Activated T-cell treated with anti-CD3 and anti-CD28 coated beads, Interleukin-2, amount 50 U/mL, for 72 hours (primary cell): ENCODE data around the gene OR5AC2. TPM values are rescaled to one million over a fixed set of nuclear protein-coding genes. Genes with fewer than 3 reads are reported as not detected.

Experiments used
- ATAC-seq, 2 donors: fragments of 150-1000 bp; cut with Tn5 transposase; replicated peaks in 1 of 2; 2 replicates each; pipeline ENCODE4 v1.10.0; 2021; ENCODE audit warnings: moderate library complexity in 2 of 2, mild to moderate bottlenecking in 1 of 2
- DNase-seq, 2 donors: peaks; one replicate each; pipeline ENCODE4 v3.0.0; 2021 to 2022; ENCODE audit warnings: mixed read lengths in 1 of 2
- H3K27ac Mint-ChIP-seq: one replicate; pipeline ENCODE4 v1.8.0; 2022; ENCODE audit warnings: mild to moderate bottlenecking, moderate library complexity, mixed read lengths
- H3K27me3 Mint-ChIP-seq: one replicate; pipeline ENCODE4 v1.8.0; 2022; ENCODE audit warnings: low read depth, mixed read lengths
- H3K36me3 Mint-ChIP-seq, 2 donors: one replicate each; pipeline ENCODE4 v1.8.0; 2022; ENCODE audit warnings: mixed read lengths in 2 of 2, mild to moderate bottlenecking in 1 of 2; ENCODE audit not compliant: insufficient read depth in 2 of 2
- H3K4me1 Mint-ChIP-seq: one replicate; pipeline ENCODE4 v1.8.0; 2022; ENCODE audit warnings: low read depth, mixed read lengths
- H3K4me3 Mint-ChIP-seq, 2 donors: one replicate each; pipeline ENCODE4 v1.8.0; 2022; ENCODE audit warnings: mild to moderate bottlenecking in 2 of 2, mixed read lengths in 2 of 2, moderate library complexity in 2 of 2
- H3K9me3 Mint-ChIP-seq, 2 donors: one replicate each; pipeline ENCODE4 v1.8.0; 2022; ENCODE audit warnings: mixed read lengths in 2 of 2
- total RNA-seq, 2 donors: library from RNA; stranded (reverse); gene quantifications; one replicate each; pipeline ENCODE4 v1.2.3, GENCODE V29; 2022

Gene OR5AC2
- not detected for total RNA-seq

- H3K36me3 Mint-ChIP-seq: no peaks in the 10 kb centered on the region
- H3K4me1 Mint-ChIP-seq: no peaks in the 10 kb centered on the region
- no peak within 1 kb of the TSS for H3K4me3 Mint-ChIP-seq
- H3K27ac Mint-ChIP-seq: no peak within 1 kb of the TSS
- DNase-seq (no peak), ATAC-seq (no peak)
- peaks cover 0 to 2% of the 10 kb centered on the region in 2 donors for H3K9me3 Mint-ChIP-seq
- no peaks in the 10 kb centered on the region for H3K27me3 Mint-ChIP-seq
Measured at GRCh38 chr3:98086873-98087272, at the start of gene OR5AC2. Gene OR5AC2, plus strand, starts transcription at chr3:98087173. Its CDS starts 0 bp downstream, at chr3:98087173.

GRCh38 chr3:98038286-98038685, 48.7 kb upstream of the OR5AC2 start:
- Mint-ChIP-seq H3K9me3 (peaks cover 0 to 2% of the 10 kb centered on the region in 2 donors), H3K27ac (peak overlapping the region; percentile 89), H3K4me1 (peaks cover 22% of the 10 kb centered on the region), H3K36me3 (peaks cover 2 to 5% of the 10 kb centered on the region in 2 donors), H3K27me3 (peaks cover 31% of the 10 kb centered on the region), H3K4me3 (peak overlapping the region; percentile 39 to 83)
- peak; percentile 57 to 66 for ATAC-seq
- DNase-seq: no peak

GRCh38 chr3:98038876-98039275, 48.1 kb upstream of the OR5AC2 start:
- Mint-ChIP-seq H3K27ac (peak overlapping the region; percentile 83), H3K9me3 (peaks cover 0 to 2% of the 10 kb centered on the region in 2 donors), H3K4me3 (peak overlapping the region; percentile 86 to 87), H3K36me3 (peaks cover 2 to 5% of the 10 kb centered on the region in 2 donors), H3K27me3 (peaks cover 31% of the 10 kb centered on the region), H3K4me1 (peaks cover 22% of the 10 kb centered on the region)
- DNase-seq (peak in 1 of 2 donors; percentile 6), ATAC-seq (peak; percentile 85 to 86)

- peak overlapping the region; percentile 86 to 87 for H3K4me3 Mint-ChIP-seq
- peaks cover 31% of the 10 kb centered on the region for H3K27me3 Mint-ChIP-seq
- peak; percentile 68 to 79 for DNase-seq
- H3K36me3 Mint-ChIP-seq: peaks cover 2 to 5% of the 10 kb centered on the region in 2 donors
- peak; percentile 79 to 84 for ATAC-seq
- peaks cover 22% of the 10 kb centered on the region for H3K4me1 Mint-ChIP-seq
- peaks cover 0 to 2% of the 10 kb centered on the region in 2 donors for H3K9me3 Mint-ChIP-seq
- H3K27ac Mint-ChIP-seq: peak overlapping the region; percentile 83
Measured at GRCh38 chr3:98039322-98040024, 47.5 kb upstream of the OR5AC2 start.

- no peak overlapping the region for H3K27ac Mint-ChIP-seq
- peaks cover 0 to 2% of the 10 kb centered on the region in 2 donors for H3K9me3 Mint-ChIP-seq
- peaks cover 34% of the 10 kb centered on the region for H3K27me3 Mint-ChIP-seq
- H3K36me3 Mint-ChIP-seq: peaks cover 2 to 5% of the 10 kb centered on the region in 2 donors
- H3K4me3 Mint-ChIP-seq: no peak overlapping the region
- DNase-seq: no peak
- H3K4me1 Mint-ChIP-seq: peaks cover 22% of the 10 kb centered on the region
- no peak for ATAC-seq
Measured at GRCh38 chr3:98041350-98041749, 45.6 kb upstream of the OR5AC2 start.

GRCh38 chr3:98048586-98048985, 38.4 kb upstream of the OR5AC2 start:
- H3K27me3 Mint-ChIP-seq: peaks cover 23% of the 10 kb centered on the region
- no peaks in the 10 kb centered on the region for H3K36me3 Mint-ChIP-seq
- H3K4me1 Mint-ChIP-seq: no peaks in the 10 kb centered on the region
- no peaks in the 10 kb centered on the region for H3K9me3 Mint-ChIP-seq
- ATAC-seq (no peak), DNase-seq (no peak)
- H3K27ac Mint-ChIP-seq: no peak overlapping the region
- H3K4me3 Mint-ChIP-seq: no peak overlapping the region

- DNase-seq: no peak
- no peaks in the 10 kb centered on the region for H3K9me3 Mint-ChIP-seq
Measured at GRCh38 chr3:98049271-98049670, 37.7 kb upstream of the OR5AC2 start.

GRCh38 chr3:98056035-98056434, 30.9 kb upstream of the OR5AC2 start:
- Mint-ChIP-seq H3K36me3 (no peaks in the 10 kb centered on the region), H3K4me1 (no peaks in the 10 kb centered on the region), H3K27ac (no peak overlapping the region), H3K9me3 (no peaks in the 10 kb centered on the region), H3K4me3 (no peak overlapping the region), H3K27me3 (no peaks in the 10 kb centered on the region)
- DNase-seq (no peak), ATAC-seq (no peak)

More at GRCh38 chr3:98049271-98049670, 37.7 kb upstream of the OR5AC2 start:
- Mint-ChIP-seq H3K4me3 (no peak overlapping the region), H3K4me1 (no peaks in the 10 kb centered on the region), H3K36me3 (no peaks in the 10 kb centered on the region), H3K27me3 (peaks cover 23% of the 10 kb centered on the region), H3K27ac (no peak overlapping the region)
- no peak for ATAC-seq

GRCh38 chr3:98057631-98058030, 29.3 kb upstream of the OR5AC2 start:
- Mint-ChIP-seq H3K4me1 (no peaks in the 10 kb centered on the region), H3K4me3 (no peak overlapping the region), H3K27ac (no peak overlapping the region), H3K9me3 (no peaks in the 10 kb centered on the region), H3K36me3 (no peaks in the 10 kb centered on the region), H3K27me3 (no peaks in the 10 kb centered on the region)
- ATAC-seq (no peak), DNase-seq (no peak)

- DNase-seq (no peak), ATAC-seq (no peak)
- Mint-ChIP-seq H3K9me3 (no peaks in the 10 kb centered on the region), H3K27ac (no peak overlapping the region), H3K4me1 (no peaks in the 10 kb centered on the region), H3K36me3 (no peaks in the 10 kb centered on the region), H3K27me3 (no peaks in the 10 kb centered on the region), H3K4me3 (no peak overlapping the region)
Measured at GRCh38 chr3:98058244-98058960, 28.6 kb upstream of the OR5AC2 start.

- no peak for ATAC-seq
- H3K36me3 Mint-ChIP-seq: no peaks in the 10 kb centered on the region
- no peaks in the 10 kb centered on the region for H3K9me3 Mint-ChIP-seq
- no peak overlapping the region for H3K27ac Mint-ChIP-seq
- no peak overlapping the region for H3K4me3 Mint-ChIP-seq
- no peaks in the 10 kb centered on the region for H3K4me1 Mint-ChIP-seq
- no peak for DNase-seq
- H3K27me3 Mint-ChIP-seq: no peaks in the 10 kb centered on the region
Measured at GRCh38 chr3:98068824-98069223, 18.1 kb upstream of the OR5AC2 start.

- H3K27me3 Mint-ChIP-seq: no peaks in the 10 kb centered on the region
- no peak overlapping the region for H3K27ac Mint-ChIP-seq
- H3K36me3 Mint-ChIP-seq: no peaks in the 10 kb centered on the region
- H3K9me3 Mint-ChIP-seq: no peaks in the 10 kb centered on the region
- no peaks in the 10 kb centered on the region for H3K4me1 Mint-ChIP-seq
- ATAC-seq (no peak), DNase-seq (no peak)
- H3K4me3 Mint-ChIP-seq: no peak overlapping the region
Measured at GRCh38 chr3:98070840-98071239, 16.1 kb upstream of the OR5AC2 start.

GRCh38 chr3:98073486-98073885, 13.5 kb upstream of the OR5AC2 start:
- ATAC-seq (no peak), DNase-seq (no peak)
- no peaks in the 10 kb centered on the region for H3K9me3 Mint-ChIP-seq
- H3K36me3 Mint-ChIP-seq: no peaks in the 10 kb centered on the region
- no peaks in the 10 kb centered on the region for H3K27me3 Mint-ChIP-seq
- H3K4me3 Mint-ChIP-seq: no peak overlapping the region
- no peak overlapping the region for H3K27ac Mint-ChIP-seq
- no peaks in the 10 kb centered on the region for H3K4me1 Mint-ChIP-seq
